COR-L47 (cell line): ENCODE data around the gene GNAQ.
"Not testable (repeated sequence)": the region's sequence is repeated elsewhere in the genome, so short reads cannot be mapped to it uniquely, and the experiment has no call there.

ENCODE experiments used
- DNase-seq: peaks from one replicate; lab custom pipeline; 2025; lab: John Stamatoyannopoulos, UW

Gene GNAQ

DNA sequence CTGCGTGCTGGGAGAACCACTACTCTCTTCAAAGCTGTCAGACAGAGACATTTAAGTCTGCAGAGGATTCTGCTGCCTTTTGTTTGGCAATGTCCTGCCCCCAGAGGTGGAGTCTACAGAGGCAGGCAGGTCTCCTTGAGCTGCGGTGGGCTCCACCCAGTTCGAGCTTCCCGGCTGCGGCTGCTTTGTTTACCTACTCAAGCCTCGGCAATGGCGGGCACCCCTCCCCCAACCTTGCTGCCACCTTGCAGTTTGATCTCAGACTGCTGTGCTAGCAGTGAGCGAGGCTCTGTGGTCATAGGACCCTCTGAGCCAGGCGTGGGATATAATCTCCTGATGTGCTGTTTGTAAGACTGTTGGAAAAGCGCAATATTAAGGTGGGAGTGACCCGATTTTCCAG, 343.9 kb downstream of the GNAQ start:
- not testable (repeated sequence) for DNase-seq

DNA sequence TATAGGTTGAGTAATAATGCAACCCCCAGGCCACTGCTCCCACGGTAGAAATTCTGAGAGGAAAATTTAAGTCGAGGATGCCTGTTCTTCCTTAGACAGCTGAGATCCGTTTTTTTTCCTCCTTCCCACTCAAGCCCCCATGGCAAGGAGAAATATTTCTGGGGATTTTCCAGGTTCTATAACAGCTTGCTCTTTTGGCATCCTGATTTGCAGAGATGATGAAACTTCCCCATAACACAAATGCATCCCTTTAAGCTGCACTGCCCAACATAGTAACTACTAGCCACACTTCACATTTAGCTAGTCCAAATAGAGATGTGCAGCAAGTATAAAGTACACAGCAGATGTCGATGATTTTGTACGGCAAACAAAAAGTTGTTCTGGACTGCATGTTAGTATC, 351.0 kb downstream of the GNAQ start:
- DNase-seq: no peak

DNA sequence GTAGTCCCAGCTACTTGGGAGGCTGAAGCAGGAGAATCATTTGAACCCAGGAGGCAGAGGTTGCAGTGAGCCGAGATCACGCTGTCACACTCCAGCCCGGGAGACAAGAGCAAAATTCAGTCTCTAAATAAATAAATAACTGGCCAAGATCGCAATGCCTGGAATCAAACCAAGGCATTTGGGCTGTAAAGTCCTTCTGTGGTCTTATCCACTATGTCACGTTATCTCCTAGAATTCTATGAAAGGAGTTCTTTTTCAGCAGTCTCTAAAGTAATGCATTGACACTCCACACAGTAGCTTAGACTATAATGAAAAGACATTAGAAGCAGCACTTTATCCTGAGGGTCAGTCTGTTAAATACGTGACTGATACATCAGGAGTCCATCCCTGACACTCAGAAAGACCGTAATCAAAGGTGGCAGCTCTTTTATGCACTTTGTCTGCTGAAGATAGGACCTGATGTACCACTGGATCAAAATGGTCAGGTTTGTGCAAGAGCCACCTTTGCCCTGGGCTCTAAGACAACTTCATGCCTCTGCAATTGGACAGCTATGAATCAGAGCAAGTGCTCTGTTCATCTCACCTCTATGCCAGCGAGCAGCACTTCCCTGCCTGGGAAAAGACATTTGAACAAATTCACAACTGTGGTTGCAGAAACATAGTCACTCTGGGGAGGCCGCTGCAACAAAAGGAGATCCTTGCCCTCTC, 351.8 kb downstream of the GNAQ start:
- no peak for DNase-seq

DNA sequence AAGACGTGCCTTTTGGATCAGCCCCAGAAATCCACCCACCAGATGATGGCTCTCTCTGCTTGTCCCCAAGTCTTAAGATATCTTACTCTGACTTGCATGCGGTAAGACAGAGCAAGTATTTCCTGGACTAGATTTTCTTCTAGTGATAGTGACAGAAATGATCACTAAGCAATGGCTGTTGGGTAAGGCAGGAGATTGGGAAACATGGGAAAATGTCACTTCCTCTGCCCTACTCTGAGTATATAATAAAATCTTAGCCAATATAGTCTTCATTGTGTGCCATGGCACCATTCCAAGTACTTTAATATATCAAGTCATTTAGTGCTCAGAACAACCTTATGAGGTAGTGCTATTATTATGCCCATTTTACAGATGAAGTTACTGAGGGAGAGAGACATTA, 352.5 kb downstream of the GNAQ start:
- DNase-seq: no peak

DNA sequence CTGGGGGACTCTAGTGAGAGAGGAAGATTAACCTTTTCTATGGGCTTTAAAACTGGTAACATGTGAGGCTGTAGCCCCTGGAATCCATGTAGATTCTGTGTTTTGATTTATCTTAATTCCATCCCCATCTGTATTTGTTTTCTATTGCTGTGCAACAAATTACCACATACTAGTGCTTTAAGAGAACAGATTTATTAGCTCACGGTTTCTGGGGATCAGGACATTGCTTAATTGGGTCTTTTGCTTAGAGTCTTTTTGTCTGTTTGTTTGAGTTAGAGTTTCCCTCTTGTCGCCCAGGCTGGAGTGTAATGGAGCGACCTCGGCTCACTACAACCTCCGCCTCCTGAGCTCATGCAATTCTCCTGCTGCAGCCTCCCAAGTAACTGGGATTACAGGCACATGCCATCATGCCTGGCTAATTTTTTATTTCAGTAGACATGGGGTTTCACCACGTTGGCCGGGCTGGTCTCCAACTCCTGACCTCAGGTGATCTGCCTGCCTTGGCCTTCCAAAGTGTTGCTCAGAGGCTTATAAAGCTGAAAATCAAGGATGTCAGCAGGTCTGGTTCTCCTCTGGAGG, 353.6 kb downstream of the GNAQ start:
- DNase-seq: no peak

DNA sequence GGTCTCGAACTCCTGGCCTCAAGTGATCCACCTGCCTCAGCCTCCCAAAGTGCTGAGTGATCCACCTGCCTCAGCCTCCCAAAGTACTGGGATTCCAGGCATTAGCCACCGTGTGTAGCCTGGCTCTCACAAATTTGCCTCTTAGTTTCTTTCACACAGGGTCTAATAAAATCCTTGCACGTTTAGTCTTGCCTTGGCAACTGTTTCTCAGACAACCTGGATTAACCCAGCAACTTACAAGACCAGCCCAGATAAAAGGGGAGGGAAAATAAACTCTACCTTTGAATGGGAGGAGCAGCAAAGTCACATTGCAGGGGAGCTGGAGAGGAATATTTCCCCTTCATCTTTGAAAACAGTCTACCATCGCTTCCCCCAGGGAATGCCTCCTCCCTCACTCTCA, 354.2 kb downstream of the GNAQ start:
- no peak for DNase-seq

DNA sequence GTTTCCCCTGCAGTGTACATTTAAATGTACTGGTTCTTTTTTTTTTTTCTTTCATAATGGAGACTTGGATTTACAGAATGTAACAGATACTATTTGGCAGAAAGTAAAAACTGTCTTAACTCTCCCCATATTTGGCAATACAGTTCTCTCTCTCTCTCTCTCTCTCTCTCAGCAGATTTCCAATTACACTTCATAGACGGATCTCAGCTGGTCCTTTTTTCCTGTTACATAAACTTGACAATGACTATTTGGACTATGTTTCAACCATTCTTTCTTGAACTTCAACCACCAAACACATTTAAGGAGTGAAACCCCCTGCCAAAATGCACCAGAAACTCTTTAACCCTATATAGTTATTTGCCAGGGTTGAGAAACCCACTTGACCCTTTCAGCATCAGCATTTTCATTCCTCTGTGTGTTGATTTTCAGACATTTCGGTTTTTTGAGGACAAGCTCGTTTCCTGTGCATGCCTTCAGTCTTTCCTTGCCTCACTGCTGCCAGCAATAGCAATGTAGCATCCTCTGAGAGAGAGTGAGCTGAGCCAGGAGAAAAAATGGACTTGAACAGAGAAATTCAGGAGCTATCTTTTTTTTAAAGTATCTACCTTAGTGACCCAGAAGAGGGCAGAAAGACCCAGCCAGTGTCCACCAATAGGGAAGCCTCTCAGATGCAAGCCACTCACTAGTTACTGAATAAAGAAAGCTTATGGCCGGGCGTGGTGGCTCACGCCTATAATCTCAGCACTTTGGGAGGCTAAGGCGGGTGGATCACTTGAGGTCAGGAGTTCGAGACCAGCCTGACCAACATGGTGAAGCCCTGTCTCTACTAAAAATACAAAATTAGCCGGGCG, 357.4 kb downstream of the GNAQ start:
- DNase-seq: no peak

DNA sequence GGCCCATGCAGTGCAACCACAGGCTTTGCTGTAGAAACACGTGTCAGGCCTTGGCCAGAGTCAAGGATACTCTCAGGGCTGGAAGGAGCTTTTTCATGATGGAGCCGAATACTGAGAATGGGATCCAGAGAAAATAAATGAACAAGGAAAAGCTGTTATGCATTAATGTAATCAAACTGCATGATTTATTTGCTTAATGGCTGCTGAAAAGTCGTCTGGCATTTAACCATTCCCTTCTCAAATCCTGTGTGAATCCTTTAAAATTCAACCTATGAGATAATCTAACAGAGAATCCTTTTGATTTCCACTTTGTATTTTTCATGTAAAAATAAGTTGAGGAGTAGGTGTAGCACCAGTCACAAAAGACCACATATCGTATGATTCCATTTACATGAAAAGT, 359.4 kb downstream of the GNAQ start:
- no peak for DNase-seq

DNA sequence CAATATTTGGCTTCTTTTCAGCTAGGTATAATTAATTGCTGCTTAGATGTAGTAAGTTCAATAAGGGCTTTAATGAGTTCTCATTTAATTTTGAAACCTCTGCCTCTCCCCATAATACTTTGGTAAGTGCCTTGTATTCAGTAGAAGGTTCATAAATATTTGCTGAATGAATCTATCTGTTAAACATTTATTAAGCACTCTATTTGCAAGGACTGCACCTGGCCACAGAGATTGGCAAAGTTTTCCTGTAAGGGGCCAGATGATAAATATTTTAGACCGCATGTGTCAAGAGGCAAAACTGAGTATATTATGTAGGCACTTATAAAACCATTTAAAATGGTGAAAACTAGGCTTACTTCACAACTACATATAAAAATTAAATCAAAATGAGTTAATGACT, 364.5 kb downstream of the GNAQ start:
- no peak for DNase-seq
